T-helper 1 cell treated with Interleukin-12 subunit alpha and Interleukin-12 subunit beta and Interleukin-4 antibody, amounts not matched to agents 30 ng/mL and 1 ng/mL, for 36 hours (primary cell): Measurements from ENCODE around the gene CDC27. TPM values are rescaled to one million over a fixed set of nuclear protein-coding genes. Genes with fewer than 3 reads are reported as not detected.
"Not testable (repeated sequence)": the region's sequence is repeated elsewhere in the genome, so short reads cannot be mapped to it uniquely, and the experiment has no call there.

Experiments
- intact Hi-C: fragments of 100-400 bp; cut with micrococcal nuclease; formaldehyde crosslinking; loops from one replicate; pipeline ENCODE4 v1.15.1; 2024
- total RNA-seq: library from RNA; stranded (reverse); gene quantifications from 2 replicates; pipeline ENCODE4 v1.2.3, GENCODE V29; 2022

Gene CDC27
- total RNA-seq, 1 donor from 2014 or later, result 122 TPM

GRCh38 chr17:47145351-47145750 is 43.7 kb downstream of the CDC27 start:
- intact Hi-C loops, result no loop called here

GRCh38 chr17:47135235-47135634 is 53.9 kb downstream of the CDC27 start:
- intact Hi-C loops, result no loop called here

- intact Hi-C loops, result not testable (repeated sequence)
These were observed 54.7 kb downstream of the CDC27 start for GRCh38 chr17:47134354-47134753.

DNA sequence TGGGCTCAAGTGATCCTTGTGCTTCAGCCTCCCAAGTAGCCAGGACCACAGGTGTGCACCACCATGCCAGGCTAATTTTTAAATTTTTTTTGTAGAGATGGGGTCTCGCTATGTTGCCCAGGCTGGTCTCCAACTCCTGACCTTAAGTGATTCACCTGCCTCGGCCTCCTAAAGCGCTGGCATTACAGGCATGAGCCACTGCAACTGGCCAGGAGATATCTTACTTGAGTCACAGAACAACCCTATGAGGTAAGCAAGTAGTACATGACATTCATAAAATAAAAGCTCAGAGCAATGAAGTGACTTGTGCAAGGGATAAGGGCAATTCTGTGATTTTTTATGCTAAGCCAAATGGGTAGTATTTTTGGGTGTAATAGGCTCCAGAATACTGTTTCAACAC is 57.3 kb downstream of the CDC27 start:
- intact Hi-C loops, result no loop called here

DNA sequence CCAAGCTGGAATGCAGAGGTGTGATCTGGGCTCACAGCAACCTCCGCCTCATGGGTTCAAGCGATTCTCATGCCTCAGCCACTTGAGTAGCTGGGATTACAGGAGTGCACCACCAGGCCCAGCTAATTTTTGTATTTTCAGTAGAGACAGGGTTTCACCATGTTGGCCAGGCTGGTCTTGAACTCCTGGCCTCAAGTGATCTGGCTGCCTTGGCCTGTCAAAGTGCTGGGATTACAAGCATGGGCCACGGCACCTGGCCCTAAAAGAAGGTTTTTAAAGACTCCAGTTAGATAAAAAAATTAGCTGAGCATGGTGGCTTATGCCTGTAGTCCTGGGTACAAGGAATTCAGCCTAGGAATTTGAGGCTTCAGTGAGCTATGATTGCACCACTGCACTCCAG is 62.3 kb downstream of the CDC27 start:
- intact Hi-C loops, result not testable (repeated sequence)

- intact Hi-C loops, result not testable (repeated sequence)
These were observed 65.8 kb downstream of the CDC27 start for GRCh38 chr17:47123262-47123661.

DNA sequence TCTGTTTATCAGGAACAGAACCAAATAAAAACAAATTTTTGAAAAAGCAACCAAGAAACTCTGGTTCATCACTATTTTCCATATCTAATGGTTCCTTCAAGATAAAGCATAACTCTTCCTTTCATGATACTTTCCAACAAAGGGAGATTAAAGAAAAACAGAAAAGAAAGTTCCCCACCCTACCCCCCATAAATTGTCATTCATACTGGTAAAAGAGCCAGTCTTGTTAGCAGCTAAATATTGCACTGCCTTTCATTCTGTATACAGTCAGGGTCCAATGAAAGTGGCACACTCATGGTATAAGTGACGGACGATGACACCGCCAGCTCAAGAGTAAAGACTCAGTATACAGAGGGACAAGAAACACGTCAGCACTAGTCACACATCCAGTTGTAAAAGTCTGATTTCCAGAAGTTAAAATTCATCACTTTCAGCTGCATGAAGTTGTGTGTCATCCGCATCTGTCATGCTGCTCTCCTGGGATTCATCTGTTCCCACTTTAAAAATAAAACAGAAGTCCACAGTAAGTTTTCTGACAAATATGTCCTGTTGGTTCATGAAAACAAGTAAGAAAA is 68.5 kb downstream of the CDC27 start:
- intact Hi-C loops, result no loop called here

GRCh38 chr17:47119746-47120520 is 69.2 kb downstream of the CDC27 start:
- intact Hi-C loops, result no loop called here

DNA sequence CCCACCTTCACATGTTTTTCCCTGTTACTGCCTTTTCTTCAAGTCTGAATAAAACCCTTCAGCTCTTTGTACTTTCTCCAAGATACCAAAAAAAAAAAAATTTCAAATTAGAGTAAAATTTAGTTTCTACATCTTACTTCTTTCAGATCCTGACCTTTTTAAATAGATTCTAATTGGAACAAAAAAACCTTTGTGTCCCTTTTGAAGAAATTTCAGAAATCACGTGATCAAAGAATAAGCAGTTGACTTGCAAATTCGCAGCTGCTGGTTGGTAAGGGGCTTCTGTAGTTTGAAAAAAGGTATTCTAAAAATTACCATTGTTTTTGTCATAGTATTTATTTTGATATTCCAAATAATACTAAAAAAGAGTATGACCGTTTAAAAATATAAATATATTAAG is 71.7 kb downstream of the CDC27 start:
- intact Hi-C loops, result no loop called here

- intact Hi-C loops, result no loop called here
These were observed 83.0 kb downstream of the CDC27 start for GRCh38 chr17:47106130-47106529.

- intact Hi-C loops, result not testable (repeated sequence)
These were observed 83.8 kb downstream of the CDC27 start for GRCh38 chr17:47105246-47105645.

DNA sequence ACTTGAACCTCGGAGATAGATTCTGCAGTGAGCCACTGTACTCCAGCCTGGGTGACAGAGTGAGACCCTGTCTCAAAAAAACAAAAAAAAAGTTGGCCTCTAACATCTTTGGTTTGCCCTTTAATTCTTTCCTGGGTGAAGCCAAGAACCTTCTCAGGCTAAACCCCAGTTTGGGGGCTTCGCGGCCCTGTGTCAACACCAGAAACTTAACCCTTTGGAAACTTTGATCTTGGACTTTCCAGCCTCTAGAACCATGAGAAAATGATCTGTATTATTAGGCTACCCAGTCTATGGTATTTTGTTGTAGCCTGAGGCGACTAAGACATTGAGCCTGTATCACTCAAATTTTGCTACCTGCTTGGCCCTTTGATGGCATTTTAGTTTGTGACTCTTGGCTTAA is 86.2 kb downstream of the CDC27 start:
- intact Hi-C loops, result no loop called here

- intact Hi-C loops, result loop anchor here (1.0 kb wide), 3 partner anchors 33 to 224 kb away; partner anchors contain the start of gene CDC27
These were observed 88.9 kb downstream of the CDC27 start for GRCh38 chr17:47099987-47100711.

GRCh38 chr17:47099451-47099986 is 89.6 kb downstream of the CDC27 start:
- intact Hi-C loops, result no loop called here

GRCh38 chr17:47096343-47096742 is 92.8 kb downstream of the CDC27 start:
- intact Hi-C loops, result no loop called here

- intact Hi-C loops, result no loop called here
These were observed 93.8 kb downstream of the CDC27 start for GRCh38 chr17:47095268-47095667.

GRCh38 chr17:47087093-47087492 is 102.0 kb downstream of the CDC27 start:
- intact Hi-C loops, result no loop called here

GRCh38 chr17:47085736-47086135 is 103.4 kb downstream of the CDC27 start:
- intact Hi-C loops, result no loop called here

GRCh38 chr17:47078801-47079200 is 110.3 kb downstream of the CDC27 start:
- intact Hi-C loops, result no loop called here

GRCh38 chr17:47077576-47077975 is 111.5 kb downstream of the CDC27 start:
- intact Hi-C loops, result no loop called here

GRCh38 chr17:47076171-47076570 is 112.9 kb downstream of the CDC27 start:
- intact Hi-C loops, result no loop called here

GRCh38 chr17:47074361-47074760 is 114.7 kb downstream of the CDC27 start:
- intact Hi-C loops, result not testable (repeated sequence)
